ENCODE results near the gene EVA1C.

The EVA1C gene

GRCh38 chr21:32410291-32410690 is 2.2 kb upstream of the EVA1C start:
- Histone ChIP-seq H3K4me3 (ENCODE audit: low read length) (no peak overlapping the region), H3K36me3 (replicated peaks; ENCODE audit: low read depth, low read length) (no peaks in the 10 kb centered on the region), H2AFZ (ENCODE audit: low read depth, low read length) (no peak overlapping the region), H3K4me2 (ENCODE audit: low read length) (no peak overlapping the region), H3K9ac (ENCODE audit: low read length) (no peak overlapping the region), H3K4me1 (ENCODE audit: low read length) (no peaks in the 10 kb centered on the region), H3K27ac (ENCODE audit: low read length) (no peak overlapping the region), H3K27me3 (ENCODE audit: low read depth, low read length) (no peaks in the 10 kb centered on the region), H3K9me3 (ENCODE audit: insufficient read depth, low read length) (no peaks in the 10 kb centered on the region), H4K20me1 (ENCODE audit: insufficient read depth, low read length) (no peaks in the 10 kb centered on the region), H3K79me2 (ENCODE audit: low read length) (no peaks in the 10 kb centered on the region)
- TF ChIP-seq, protein P1, sequence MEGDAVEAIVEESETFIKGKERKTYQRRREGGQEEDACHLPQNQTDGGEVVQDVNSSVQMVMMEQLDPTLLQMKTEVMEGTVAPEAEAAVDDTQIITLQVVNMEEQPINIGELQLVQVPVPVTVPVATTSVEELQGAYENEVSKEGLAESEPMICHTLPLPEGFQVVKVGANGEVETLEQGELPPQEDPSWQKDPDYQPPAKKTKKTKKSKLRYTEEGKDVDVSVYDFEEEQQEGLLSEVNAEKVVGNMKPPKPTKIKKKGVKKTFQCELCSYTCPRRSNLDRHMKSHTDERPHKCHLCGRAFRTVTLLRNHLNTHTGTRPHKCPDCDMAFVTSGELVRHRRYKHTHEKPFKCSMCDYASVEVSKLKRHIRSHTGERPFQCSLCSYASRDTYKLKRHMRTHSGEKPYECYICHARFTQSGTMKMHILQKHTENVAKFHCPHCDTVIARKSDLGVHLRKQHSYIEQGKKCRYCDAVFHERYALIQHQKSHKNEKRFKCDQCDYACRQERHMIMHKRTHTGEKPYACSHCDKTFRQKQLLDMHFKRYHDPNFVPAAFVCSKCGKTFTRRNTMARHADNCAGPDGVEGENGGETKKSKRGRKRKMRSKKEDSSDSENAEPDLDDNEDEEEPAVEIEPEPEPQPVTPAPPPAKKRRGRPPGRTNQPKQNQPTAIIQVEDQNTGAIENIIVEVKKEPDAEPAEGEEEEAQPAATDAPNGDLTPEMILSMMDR (IDR thresholded peaks at IDR 0.05; ENCODE audit: low read depth, low read length), result no peak
- no peak for TF ChIP-seq EZH2phosphoT487 (IDR thresholded peaks at IDR 0.05; ENCODE audit: low read depth)

GRCh38 chr21:32410916-32411315 is 1.6 kb upstream of the EVA1C start:
- H3K79me2 ChIP-seq (ENCODE audit: low read length), result no peaks in the 10 kb centered on the region
- H3K27me3 ChIP-seq (ENCODE audit: low read depth, low read length), result no peaks in the 10 kb centered on the region
- no peaks in the 10 kb centered on the region for H3K4me1 ChIP-seq (ENCODE audit: low read length)
- no peak overlapping the region for H3K9ac ChIP-seq (ENCODE audit: low read length)
- H3K9me3 ChIP-seq (ENCODE audit: insufficient read depth, low read length), result no peaks in the 10 kb centered on the region
- H4K20me1 ChIP-seq (ENCODE audit: insufficient read depth, low read length), result no peaks in the 10 kb centered on the region
- no peaks in the 10 kb centered on the region for H3K36me3 ChIP-seq (replicated peaks; ENCODE audit: low read depth, low read length)
- no peak overlapping the region for H3K4me3 ChIP-seq (ENCODE audit: low read length)
- H2AFZ ChIP-seq (ENCODE audit: low read depth, low read length), result no peak overlapping the region
- H3K4me2 ChIP-seq (ENCODE audit: low read length), result no peak overlapping the region
- no peak for TF ChIP-seq EZH2phosphoT487 (IDR thresholded peaks at IDR 0.05; ENCODE audit: low read depth)
- TF ChIP-seq, protein P1 (IDR thresholded peaks at IDR 0.05; ENCODE audit: low read depth, low read length), result no peak
- no peak overlapping the region for H3K27ac ChIP-seq (ENCODE audit: low read length)

GRCh38 chr21:32411350-32412161 is 950 bp upstream of the EVA1C start:
- H3K4me1 ChIP-seq (ENCODE audit: low read length), result no peaks in the 10 kb centered on the region
- H3K9me3 ChIP-seq (ENCODE audit: insufficient read depth, low read length), result no peaks in the 10 kb centered on the region
- no peaks in the 10 kb centered on the region for H3K79me2 ChIP-seq (ENCODE audit: low read length)
- H2AFZ ChIP-seq (ENCODE audit: low read depth, low read length), result no peak overlapping the region
- no peaks in the 10 kb centered on the region for H4K20me1 ChIP-seq (ENCODE audit: insufficient read depth, low read length)
- H3K4me3 ChIP-seq (ENCODE audit: low read length), result no peak overlapping the region
- H3K27me3 ChIP-seq (ENCODE audit: low read depth, low read length), result no peaks in the 10 kb centered on the region
- H3K36me3 ChIP-seq (replicated peaks; ENCODE audit: low read depth, low read length), result no peaks in the 10 kb centered on the region
- no peak overlapping the region for H3K9ac ChIP-seq (ENCODE audit: low read length)
- H3K27ac ChIP-seq (ENCODE audit: low read length), result no peak overlapping the region
- H3K4me2 ChIP-seq (ENCODE audit: low read length), result no peak overlapping the region
- TF ChIP-seq, protein P1 (IDR thresholded peaks at IDR 0.05; ENCODE audit: low read depth, low read length), result no peak
- TF ChIP-seq EZH2phosphoT487 (IDR thresholded peaks at IDR 0.05; ENCODE audit: low read depth), result no peak

- Histone ChIP-seq H3K79me2 (ENCODE audit: low read length) (no peaks in the 10 kb centered on the region), H3K27me3 (ENCODE audit: low read depth, low read length) (no peaks in the 10 kb centered on the region), H4K20me1 (ENCODE audit: insufficient read depth, low read length) (no peaks in the 10 kb centered on the region), H3K4me1 (ENCODE audit: low read length) (no peaks in the 10 kb centered on the region), H3K9ac (ENCODE audit: low read length) (no peak overlapping the region), H3K36me3 (replicated peaks; ENCODE audit: low read depth, low read length) (no peaks in the 10 kb centered on the region), H3K9me3 (ENCODE audit: insufficient read depth, low read length) (no peaks in the 10 kb centered on the region), H2AFZ (ENCODE audit: low read depth, low read length) (no peak overlapping the region), H3K4me2 (ENCODE audit: low read length) (no peak overlapping the region), H3K27ac (ENCODE audit: low read length) (no peak overlapping the region), H3K4me3 (ENCODE audit: low read length) (no peak overlapping the region)
- TF ChIP-seq, protein P1 (IDR thresholded peaks at IDR 0.05; ENCODE audit: low read depth, low read length), result no peak
- no peak for TF ChIP-seq EZH2phosphoT487 (IDR thresholded peaks at IDR 0.05; ENCODE audit: low read depth)
Observed at GRCh38 chr21:32413015-32413504, 554 bp downstream of the EVA1C start.

All from OCI-LY3 (cell line).